Stimulated activated CD8-positive, alpha-beta memory T cell treated with anti-CD3 and anti-CD28 coated beads, Interleukin-7, amount 100 ng/mL, for 48 hours (primary cell): Measurements from ENCODE around the gene PRSS38.

Experiments used
- DNase-seq, 2 donors: peaks; one replicate each; pipeline ENCODE4 v3.0.0-alpha.2; 2020; ENCODE audit warnings: low read depth in 1 of 2; ENCODE audit errors: extremely low read depth in 1 of 2

The PRSS38 gene

GRCh38 chr1:227883641-227884301 lies 68.3 kb downstream of the PRSS38 start:
- DNase-seq, result no peak

GRCh38 chr1:227884370-227885134 lies 69.1 kb downstream of the PRSS38 start:
- DNase-seq, result no peak

- no peak for DNase-seq
Observed at GRCh38 chr1:227885135-227885647, 69.7 kb downstream of the PRSS38 start.

- DNase-seq, result no peak
Observed at GRCh38 chr1:227885648-227886502, 70.4 kb downstream of the PRSS38 start.

- no peak for DNase-seq
Observed at GRCh38 chr1:227886503-227886961, 71.1 kb downstream of the PRSS38 start.

GRCh38 chr1:227886993-227887696 lies 71.7 kb downstream of the PRSS38 start:
- no peak for DNase-seq

GRCh38 chr1:227887697-227888403 lies 72.4 kb downstream of the PRSS38 start:
- DNase-seq, result no peak

- DNase-seq, result no peak
Observed at GRCh38 chr1:227888404-227889046, 73.0 kb downstream of the PRSS38 start.

GRCh38 chr1:227889047-227889862 lies 73.8 kb downstream of the PRSS38 start:
- DNase-seq, result no peak

GRCh38 chr1:227889863-227890405 lies 74.5 kb downstream of the PRSS38 start:
- DNase-seq, result no peak

- no peak for DNase-seq
Observed at GRCh38 chr1:227890451-227891222, 75.2 kb downstream of the PRSS38 start.

- no peak for DNase-seq
Observed at GRCh38 chr1:227891223-227891954, 75.9 kb downstream of the PRSS38 start.

- no peak for DNase-seq
Observed at GRCh38 chr1:227891955-227892488, 76.5 kb downstream of the PRSS38 start.

- DNase-seq, result no peak
Observed at GRCh38 chr1:227892489-227893299, 77.2 kb downstream of the PRSS38 start.

- DNase-seq, result no peak
Observed at GRCh38 chr1:227893300-227893948, 77.9 kb downstream of the PRSS38 start.
